A549 (cell line): ENCODE results near the gene CDC42BPG.

Experiments used
- EP300 ChIP-seq, 2 experiments: fragments of >200 bp; sonication (Bioruptor Twin); formaldehyde crosslinking; IDR thresholded peaks; 2 replicates in 1 of 2; 3 replicates in 1 of 2; pipeline ENCODE4 v1.6.1; 2016 to 2017
- KDM1A ChIP-seq: fragments of 200-600 bp; sonication (generic); IDR thresholded peaks from 2 replicates; pipeline ENCODE4 v1.6.1; 2016; ENCODE audit warnings: low read depth, mild to moderate bottlenecking
- POLR2A ChIP-seq: IDR thresholded peaks from 2 replicates; pipeline ENCODE4 v1.6.1; 2012; ENCODE audit warnings: mild to moderate bottlenecking, low read length
- ZNF302 ChIP-seq: fragments of 250-450 bp; sonication (Bioruptor Pico); IDR thresholded peaks from 2 replicates; pipeline ENCODE4 v1.9.0; 2021; ENCODE audit warnings: inconsistent platforms, mild to moderate bottlenecking, moderate library complexity
- TF ChIP-seq, protein P1 (sequence below): fragments of 200-600 bp; sonication (generic); IDR thresholded peaks from 2 replicates; pipeline ENCODE4 v1.6.1; 2016; ENCODE audit warnings: antibody characterized with exemption, mild to moderate bottlenecking, moderate library complexity
- TF ChIP-seq, protein P2 (sequence below): fragments of >200 bp; sonication (Bioruptor Twin); formaldehyde crosslinking; IDR thresholded peaks from 3 replicates; pipeline ENCODE4 v1.5.1; 2016

DNA sequence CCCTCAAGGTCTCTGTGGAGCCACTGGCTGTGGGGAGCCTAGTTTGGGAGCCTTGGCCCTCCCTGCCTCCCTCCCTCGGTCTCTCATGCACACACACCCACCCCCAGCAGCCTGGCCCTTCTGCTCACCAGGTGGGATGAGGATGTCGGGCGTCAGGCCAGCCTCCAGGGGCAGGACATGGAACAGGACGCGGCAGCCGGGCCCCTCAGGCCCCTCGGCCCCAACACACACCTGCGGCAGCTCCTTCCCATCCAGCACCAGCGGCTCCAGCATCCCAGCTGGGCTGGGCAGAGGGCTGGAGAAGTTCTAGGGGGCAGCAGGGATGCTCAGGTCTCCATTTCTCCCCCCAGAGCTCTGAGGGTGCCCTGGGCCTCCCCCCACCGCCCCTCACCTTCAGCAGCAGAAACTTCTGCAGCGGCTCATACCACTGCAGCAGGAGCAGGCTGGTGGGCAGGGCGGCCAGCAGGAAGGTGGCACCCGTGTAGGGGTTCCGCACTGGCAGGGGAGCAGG, 52.6 kb downstream of the CDC42BPG start:
- TF ChIP-seq, protein P1, sequence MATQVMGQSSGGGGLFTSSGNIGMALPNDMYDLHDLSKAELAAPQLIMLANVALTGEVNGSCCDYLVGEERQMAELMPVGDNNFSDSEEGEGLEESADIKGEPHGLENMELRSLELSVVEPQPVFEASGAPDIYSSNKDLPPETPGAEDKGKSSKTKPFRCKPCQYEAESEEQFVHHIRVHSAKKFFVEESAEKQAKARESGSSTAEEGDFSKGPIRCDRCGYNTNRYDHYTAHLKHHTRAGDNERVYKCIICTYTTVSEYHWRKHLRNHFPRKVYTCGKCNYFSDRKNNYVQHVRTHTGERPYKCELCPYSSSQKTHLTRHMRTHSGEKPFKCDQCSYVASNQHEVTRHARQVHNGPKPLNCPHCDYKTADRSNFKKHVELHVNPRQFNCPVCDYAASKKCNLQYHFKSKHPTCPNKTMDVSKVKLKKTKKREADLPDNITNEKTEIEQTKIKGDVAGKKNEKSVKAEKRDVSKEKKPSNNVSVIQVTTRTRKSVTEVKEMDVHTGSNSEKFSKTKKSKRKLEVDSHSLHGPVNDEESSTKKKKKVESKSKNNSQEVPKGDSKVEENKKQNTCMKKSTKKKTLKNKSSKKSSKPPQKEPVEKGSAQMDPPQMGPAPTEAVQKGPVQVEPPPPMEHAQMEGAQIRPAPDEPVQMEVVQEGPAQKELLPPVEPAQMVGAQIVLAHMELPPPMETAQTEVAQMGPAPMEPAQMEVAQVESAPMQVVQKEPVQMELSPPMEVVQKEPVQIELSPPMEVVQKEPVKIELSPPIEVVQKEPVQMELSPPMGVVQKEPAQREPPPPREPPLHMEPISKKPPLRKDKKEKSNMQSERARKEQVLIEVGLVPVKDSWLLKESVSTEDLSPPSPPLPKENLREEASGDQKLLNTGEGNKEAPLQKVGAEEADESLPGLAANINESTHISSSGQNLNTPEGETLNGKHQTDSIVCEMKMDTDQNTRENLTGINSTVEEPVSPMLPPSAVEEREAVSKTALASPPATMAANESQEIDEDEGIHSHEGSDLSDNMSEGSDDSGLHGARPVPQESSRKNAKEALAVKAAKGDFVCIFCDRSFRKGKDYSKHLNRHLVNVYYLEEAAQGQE: no peak
- TF ChIP-seq, protein P2, sequence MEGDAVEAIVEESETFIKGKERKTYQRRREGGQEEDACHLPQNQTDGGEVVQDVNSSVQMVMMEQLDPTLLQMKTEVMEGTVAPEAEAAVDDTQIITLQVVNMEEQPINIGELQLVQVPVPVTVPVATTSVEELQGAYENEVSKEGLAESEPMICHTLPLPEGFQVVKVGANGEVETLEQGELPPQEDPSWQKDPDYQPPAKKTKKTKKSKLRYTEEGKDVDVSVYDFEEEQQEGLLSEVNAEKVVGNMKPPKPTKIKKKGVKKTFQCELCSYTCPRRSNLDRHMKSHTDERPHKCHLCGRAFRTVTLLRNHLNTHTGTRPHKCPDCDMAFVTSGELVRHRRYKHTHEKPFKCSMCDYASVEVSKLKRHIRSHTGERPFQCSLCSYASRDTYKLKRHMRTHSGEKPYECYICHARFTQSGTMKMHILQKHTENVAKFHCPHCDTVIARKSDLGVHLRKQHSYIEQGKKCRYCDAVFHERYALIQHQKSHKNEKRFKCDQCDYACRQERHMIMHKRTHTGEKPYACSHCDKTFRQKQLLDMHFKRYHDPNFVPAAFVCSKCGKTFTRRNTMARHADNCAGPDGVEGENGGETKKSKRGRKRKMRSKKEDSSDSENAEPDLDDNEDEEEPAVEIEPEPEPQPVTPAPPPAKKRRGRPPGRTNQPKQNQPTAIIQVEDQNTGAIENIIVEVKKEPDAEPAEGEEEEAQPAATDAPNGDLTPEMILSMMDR: no peak
- TF ChIP-seq KDM1A: no peak
- TF ChIP-seq EP300 (IDR thresholded peaks at IDR 0.05): no peak
- no peak for TF ChIP-seq POLR2A
- no peak for TF ChIP-seq ZNF302 (CRISPR knock-in tag)
